ENCODE data around the gene BHMT2. TPM values are rescaled to one million over a fixed set of nuclear protein-coding genes. Genes with fewer than 3 reads are reported as not detected.

Gene BHMT2
- total and polyA plus RNA-seq, 2 donors (not counting 3 experiments of a cell fraction or from before 2014, with no cell fraction given) = 0.71 to 0.92 TPM

DNA sequence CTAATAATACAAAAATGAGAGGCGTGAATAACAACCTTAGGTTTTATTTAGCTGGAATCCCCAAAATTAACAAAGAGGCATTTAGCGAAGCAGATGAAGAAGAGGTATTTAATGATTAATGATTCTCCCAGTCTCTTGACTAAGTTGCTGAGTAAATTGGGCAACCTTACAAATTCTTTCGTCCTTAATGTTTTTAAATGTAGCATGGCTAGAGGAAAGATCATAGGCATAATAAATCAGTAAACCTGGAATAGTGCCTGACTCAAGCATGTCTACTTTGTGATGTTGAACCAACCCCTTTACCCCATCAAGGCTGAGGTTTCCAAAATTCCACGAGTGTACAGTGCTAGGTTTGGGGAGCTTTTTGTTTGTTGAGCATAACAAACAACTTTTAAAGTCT is 49.9 kb downstream of the BHMT2 start:
- intact Hi-C loops (cut with micrococcal nuclease) = no loop called here
- no TSS peak for BruUV-seq (replicated peaks)
- Histone ChIP-seq H3K9me3 (replicated peaks; ENCODE audit: control insufficient read depth, insufficient read depth, low read length) (no peaks in the 10 kb centered on the region), H3K4me1 (ENCODE audit: control insufficient read depth, extremely low read depth, insufficient read depth, low read length) (no peaks in the 10 kb centered on the region), H3K9ac (replicated peaks; ENCODE audit: extremely low read depth, insufficient read depth, low read length) (no peak overlapping the region), H3K36me3 (ENCODE audit: control insufficient read depth in 2 of 2, extremely low read depth in 1 of 2, insufficient read depth in 2 of 2, low read length in 2 of 2) (no peaks in the 10 kb centered on the region), H3K27ac (ENCODE audit: insufficient read depth, low read depth, low read length) (no peak overlapping the region), H2AFZ (ENCODE audit: low read depth, low read length) (no peak overlapping the region), H3K4me3 (replicated peaks in 1 of 3; ENCODE audit: insufficient read depth in 1 of 3, low read depth in 1 of 3, low read length in 3 of 3) (no peak overlapping the region), H3K4me2 (ENCODE audit: insufficient read depth, low read length) (no peak overlapping the region), H3K27me3 (ENCODE audit: control insufficient read depth in 2 of 2, insufficient read depth in 2 of 2, low read length in 2 of 2) (peaks cover 4 to 6% of the 10 kb centered on the region in 2 experiments), H3K9me1 (replicated peaks; ENCODE audit: control insufficient read depth, extremely low read depth, insufficient read depth, low read length) (no peaks in the 10 kb centered on the region), H3K79me2 (ENCODE audit: control insufficient read depth, insufficient read depth, low read length) (no peaks in the 10 kb centered on the region), H4K20me1 (replicated peaks; ENCODE audit: control insufficient read depth, extremely low read depth, insufficient read depth, low read length) (no peaks in the 10 kb centered on the region)
- FAIRE-seq (no peak), DNase-seq (ENCODE audit: low read depth, low spot score) (no peak)
- TF ChIP-seq POLR2AphosphoS5 (IDR thresholded peaks at IDR 0.05; ENCODE audit: insufficient read depth, low read depth, low read length) (no peak), MAX (IDR thresholded peaks at IDR 0.05; ENCODE audit: insufficient read depth, insufficient read length) (no peak), POLR2A (IDR thresholded peaks at IDR 0.05; ENCODE audit: low read depth, low read length) (no peak), JUN (IDR thresholded peaks at IDR 0.05; ENCODE audit: borderline replicate concordance, insufficient read depth, insufficient read length, low read depth) (no peak), MYC (IDR thresholded peaks at IDR 0.05; ENCODE audit: low read depth, low read length) (no peak), EZH2 (IDR thresholded peaks at IDR 0.05; ENCODE audit: borderline replicate concordance, low read depth, low read length, severe bottlenecking) (no peak), GATA2 (IDR thresholded peaks at IDR 0.05; ENCODE audit: insufficient read depth, insufficient read length, low read depth, low read length) (no peak), CTCF (IDR thresholded peaks at IDR 0.05; ENCODE audit: extremely low read depth in 1 of 2, insufficient read depth in 1 of 2, low read depth in 1 of 2, low read length in 2 of 2) (no peak), FOS (IDR thresholded peaks at IDR 0.05; ENCODE audit: borderline replicate concordance, insufficient read depth, low read length) (no peak)
- CTCF ChIA-PET = interaction anchor here (0.8 to 1.8 kb wide), 4 partner anchors 13 to 98 kb away, joined by 3 to 8 read pairs (median 4); no protein-coding TSS in a partner anchor
- dilution Hi-C loops (cut with MboI; ENCODE audit: extremely low pct_ligation_motif_present, low sequenced_read_pairs) = no loop called here
- POLR2A ChIA-PET = no interaction called here
